ENCODE data around the gene SPTSSB.

DNA sequence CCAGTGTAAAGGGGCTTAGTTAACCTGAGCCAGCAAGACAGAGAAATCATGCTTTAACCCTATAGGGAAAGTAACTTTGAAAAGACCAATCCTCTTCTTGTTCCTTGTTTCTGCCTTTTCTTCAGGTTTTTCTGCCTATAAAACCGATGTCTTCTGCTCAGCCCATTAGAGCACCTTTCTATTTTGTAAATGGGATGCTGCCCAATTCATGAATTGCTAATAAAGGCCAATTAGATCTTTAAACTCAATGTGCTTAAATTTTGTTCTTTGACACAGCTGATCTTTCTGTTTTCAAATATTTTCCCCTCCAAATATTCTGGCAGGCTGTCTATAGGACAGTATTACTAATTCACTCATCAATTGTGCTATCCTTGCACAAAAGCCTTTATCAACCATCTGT, 33.8 kb upstream of the SPTSSB start:
- TF ChIP-seq RAD21 (conservative IDR thresholded peaks at IDR 0.05 in 1 of 2, IDR thresholded peaks at IDR 0.05 in 1 of 2) (no peak), RCOR1 (IDR thresholded peaks at IDR 0.05; ENCODE audit: low read depth, low read length) (no peak), RFX5 (IDR thresholded peaks at IDR 0.05) (no peak), SMC3 (IDR thresholded peaks at IDR 0.05) (no peak), POLR2A (IDR thresholded peaks at IDR 0.05; ENCODE audit: low read length) (no peak)
